HG03139 (cell line): ENCODE data around the gene OGFOD3.
"Not testable (repeated sequence)": the region's sequence is repeated elsewhere in the genome, so short reads cannot be mapped to it uniquely, and the experiment has no call there.

ENCODE experiments used
- ATAC-seq: cut with Tn5 transposase; IDR thresholded peaks from one replicate; pipeline ENCODE4 v1.9.1; 2021; ENCODE audit not compliant: unreplicated experiment

OGFOD3 gene

GRCh38 chr17:82435103-82435502, 16.7 kb upstream of the OGFOD3 start:
- no peak for ATAC-seq

- ATAC-seq = no peak
These were observed 15.8 kb upstream of the OGFOD3 start for GRCh38 chr17:82434216-82434565.

DNA sequence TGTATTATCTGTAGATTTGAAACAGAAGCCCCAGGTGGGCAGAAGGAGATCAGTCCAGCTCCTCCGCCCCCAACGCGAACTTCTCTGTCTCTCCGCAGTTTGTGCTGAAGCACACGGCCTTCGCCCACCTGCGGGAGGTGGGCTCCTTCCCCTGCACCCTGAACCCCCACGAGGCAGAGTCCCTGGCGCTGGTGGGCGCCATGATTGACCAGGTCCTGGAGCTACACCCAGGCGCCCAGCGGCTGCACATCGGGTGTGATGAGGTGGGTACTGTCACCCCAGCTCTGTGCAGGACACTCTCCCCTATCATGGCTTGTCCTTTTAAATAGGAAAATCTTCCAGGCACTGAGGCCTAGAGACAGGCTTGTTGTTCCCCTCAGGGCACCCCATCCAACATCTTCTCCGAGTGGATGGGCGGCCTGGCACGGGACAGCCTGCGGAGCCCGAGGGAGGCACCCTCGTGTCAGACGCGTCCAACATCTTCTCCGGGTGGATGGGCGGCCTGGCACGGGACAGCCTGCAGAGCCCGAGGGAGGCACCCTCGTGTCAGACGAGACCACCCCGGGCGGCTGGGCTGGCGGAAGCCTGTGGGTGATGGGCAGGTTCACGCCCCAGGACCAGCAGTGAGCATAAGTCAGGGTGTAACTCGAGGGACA, 15.3 kb upstream of the OGFOD3 start:
- no peak for ATAC-seq

DNA sequence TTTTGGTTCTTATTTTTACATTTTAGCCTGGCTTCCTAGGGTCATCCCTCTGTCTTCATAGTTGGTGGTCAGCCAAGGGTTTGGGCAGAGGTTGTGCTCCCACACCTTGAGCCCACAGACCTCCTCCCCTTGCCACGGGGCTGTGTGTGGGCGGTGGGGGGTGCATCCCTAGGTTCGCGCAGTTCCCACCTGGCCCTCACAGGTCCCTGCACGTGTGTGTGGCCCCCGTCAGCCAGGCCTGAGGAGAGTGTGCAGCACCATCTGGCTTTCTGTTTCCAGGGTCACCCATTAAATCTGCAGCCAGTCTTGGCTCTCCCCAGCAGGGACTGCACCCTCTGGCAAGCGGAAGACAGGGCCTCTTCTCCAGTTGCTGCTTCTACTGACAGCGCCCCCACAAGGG, 13.6 kb upstream of the OGFOD3 start:
- ATAC-seq = no peak

- ATAC-seq = no peak
These were observed 11.4 kb upstream of the OGFOD3 start for GRCh38 chr17:82429824-82430223.

GRCh38 chr17:82428546-82428945, 10.2 kb upstream of the OGFOD3 start:
- no peak for ATAC-seq

GRCh38 chr17:82424863-82425159, 6.4 kb upstream of the OGFOD3 start:
- no peak for ATAC-seq

DNA sequence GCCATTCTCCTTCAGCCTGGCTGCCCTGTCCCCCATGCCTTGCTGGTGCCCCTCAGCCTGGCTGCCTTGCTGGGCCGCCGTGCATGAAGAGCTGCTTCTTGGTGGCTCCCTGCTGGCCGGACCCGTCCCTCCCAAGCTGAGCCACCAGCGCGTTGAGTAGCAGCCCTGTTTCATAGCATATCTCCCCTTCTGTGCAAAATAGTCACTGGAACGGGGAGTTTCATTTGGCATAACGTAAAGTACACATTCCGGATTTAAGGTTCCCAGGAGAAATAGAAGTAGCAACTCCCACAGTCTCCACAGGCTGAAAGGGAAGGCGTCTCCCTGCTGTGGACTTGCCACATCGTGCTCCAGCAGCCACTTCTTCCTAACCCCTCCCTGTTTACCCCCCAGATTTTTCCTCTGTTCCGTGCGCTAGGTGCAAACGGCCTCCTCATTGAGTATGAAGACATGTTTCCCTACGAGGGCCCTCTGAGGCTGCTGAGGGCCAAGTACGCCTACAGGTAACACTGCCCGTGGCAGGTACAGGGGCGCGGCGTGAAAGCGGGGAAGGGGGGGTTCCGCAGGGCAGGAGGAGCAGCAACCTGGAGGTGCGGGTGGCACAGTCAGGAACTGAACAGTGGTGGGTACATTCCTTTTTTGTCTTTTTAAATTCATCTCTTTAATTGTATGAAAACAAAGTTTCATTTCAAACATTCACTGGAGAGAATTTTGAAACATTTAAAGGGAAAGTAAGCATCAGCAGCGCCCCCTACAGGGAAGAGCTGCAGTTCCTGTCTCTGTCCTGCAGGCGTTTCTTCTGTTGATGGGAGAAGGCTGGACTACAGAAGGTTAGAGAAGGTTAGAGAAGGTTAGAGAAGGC, 5.8 kb upstream of the OGFOD3 start:
- ATAC-seq = no peak

- ATAC-seq = no peak
These were observed 1.2 kb upstream of the OGFOD3 start for GRCh38 chr17:82419540-82419939.

DNA sequence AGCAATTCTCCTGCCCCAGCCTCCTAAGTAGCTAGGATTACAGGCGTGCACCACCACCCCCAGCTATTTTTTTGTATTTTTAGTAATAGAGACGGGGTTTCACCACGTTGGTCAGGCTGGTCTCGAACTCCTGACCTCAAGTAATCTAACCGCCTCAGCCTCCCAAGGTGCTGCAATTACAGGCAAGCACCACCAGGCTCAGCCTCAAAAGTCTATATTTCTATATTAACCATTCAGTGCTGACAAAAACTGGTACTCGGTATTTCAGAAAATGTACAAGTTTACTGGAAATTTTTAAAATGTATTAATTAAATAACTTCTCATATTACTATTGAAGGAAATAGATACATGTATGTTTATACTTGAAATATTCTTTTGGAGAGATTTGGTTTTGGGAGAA, 1.6 kb downstream of the OGFOD3 start:
- ATAC-seq = no peak

- ATAC-seq = no peak
These were observed 2.1 kb downstream of the OGFOD3 start for GRCh38 chr17:82416264-82416663.

DNA sequence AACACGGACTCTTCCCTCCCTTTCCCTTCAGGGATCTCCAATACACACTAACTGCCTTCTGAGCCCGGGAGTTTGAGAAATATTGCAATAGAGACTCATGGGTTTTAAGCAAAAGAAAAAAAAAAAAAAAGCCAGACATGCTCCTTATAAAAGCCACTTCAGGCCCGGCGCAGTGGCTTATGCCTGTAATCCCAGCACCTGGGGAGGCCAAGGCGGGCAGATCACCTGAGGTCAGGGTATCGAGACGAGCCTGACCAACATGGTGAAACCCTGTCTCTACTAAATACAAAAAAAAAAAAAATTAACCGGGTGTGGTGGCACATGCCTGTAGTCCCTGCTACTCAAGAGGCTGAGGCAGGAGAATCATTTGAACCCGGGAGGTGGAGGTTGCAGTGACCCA, 2.6 kb downstream of the OGFOD3 start:
- ATAC-seq = no peak

DNA sequence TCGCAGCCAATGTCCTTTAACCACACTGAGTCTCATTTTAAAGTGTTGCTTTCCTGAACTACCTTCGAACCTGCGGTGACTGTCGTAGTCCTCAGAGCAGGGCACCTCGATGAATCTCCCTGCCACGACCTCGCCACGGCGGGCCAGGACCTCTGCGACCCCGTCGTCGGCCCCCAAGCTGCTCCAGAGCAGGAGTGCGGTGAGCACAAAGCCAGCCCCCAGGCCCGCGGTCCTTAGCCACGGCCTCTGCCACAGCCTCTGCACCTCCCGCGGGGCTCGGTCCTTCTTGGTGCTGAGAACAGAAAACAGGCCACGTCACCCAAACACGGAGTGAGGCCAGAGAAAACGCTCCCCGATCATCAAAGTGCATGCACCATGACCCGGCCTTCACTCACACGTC, 3.0 kb downstream of the OGFOD3 start:
- no peak for ATAC-seq

- no peak for ATAC-seq
These were observed 3.7 kb downstream of the OGFOD3 start for GRCh38 chr17:82414548-82415281.

DNA sequence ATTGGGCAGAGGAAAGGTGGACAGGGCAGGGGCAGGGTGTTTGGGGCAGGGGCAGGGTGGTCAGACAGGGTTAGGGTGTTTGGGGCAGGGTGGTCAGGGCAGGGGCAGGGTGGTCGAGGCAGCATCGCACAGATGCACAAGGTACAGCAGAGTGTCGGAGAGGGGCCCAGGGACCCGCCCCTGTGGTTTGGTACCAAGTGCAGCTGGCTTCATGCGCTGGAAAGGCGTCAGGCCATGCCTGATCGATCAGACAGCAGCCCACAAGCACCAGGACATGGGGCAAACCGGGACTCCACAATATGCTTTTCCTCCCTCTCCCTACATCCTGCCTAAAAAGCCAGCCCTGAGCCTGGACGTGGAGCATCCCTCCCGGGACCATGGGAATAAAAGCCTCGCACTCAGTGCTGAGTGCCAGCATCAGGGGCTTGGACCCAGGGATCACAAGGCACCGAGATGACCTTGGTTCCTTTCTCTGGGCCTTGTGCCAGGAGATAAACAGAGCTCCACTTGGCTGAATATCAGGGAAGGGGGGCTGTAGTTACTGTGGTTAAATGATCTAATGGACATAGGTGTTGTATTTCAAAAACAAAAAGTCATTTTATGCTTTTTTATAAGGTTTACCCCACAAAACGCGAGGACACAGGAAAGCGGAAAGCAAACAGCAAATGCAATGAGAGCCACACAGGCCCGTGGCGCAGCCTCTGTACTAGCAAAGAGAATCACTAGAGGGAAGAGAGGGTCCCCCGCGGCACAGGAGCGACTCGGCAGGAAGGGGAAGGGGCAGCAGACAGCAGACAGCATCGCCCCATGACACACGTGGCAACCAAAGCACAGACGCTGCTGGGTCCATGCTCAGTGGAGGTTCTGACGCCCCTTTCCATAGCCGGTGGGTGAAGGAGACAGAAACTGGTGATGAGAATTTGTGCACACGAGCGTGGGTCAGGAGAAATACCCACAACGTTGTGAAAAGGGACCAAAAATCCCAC, 5.6 kb downstream of the OGFOD3 start:
- ATAC-seq = no peak

GRCh38 chr17:82412081-82412480, 6.3 kb downstream of the OGFOD3 start:
- ATAC-seq = not testable (repeated sequence)

- no peak for ATAC-seq
These were observed 6.9 kb downstream of the OGFOD3 start for GRCh38 chr17:82411396-82412053.

DNA sequence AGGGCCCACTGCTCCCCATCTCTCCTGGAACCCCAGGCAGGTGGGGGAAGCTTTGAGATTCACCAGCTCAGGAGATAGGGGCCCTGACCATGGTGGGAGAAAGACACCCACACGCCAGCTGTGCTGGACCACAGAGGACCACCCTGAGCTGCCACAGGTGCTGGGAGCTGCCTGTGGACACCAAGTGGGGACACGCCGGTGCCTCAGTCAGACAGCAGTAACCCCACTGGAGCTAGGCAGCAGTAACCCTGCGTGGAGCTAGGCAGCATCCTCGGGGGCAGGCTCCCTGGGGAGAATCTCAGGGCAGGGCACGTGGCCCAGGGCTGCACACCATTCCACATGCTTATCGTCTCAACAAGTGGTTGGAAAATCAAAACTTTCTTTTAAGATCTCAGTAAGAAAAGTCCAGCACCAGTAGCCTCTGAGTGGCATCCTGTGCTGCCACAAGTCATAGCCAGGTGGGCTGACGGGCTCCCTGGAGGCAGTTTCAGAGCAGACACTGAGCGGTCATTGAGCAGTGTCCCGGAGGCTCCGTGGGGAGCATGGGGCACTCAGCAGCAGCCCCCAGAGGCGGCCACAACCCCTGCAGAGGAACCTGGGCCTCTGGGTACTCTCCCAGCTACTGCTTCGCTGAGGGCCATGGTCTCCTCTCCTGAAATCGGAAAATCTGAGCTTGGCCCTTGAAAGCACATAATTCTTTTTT, 8.2 kb downstream of the OGFOD3 start:
- ATAC-seq = no peak

- ATAC-seq = no peak
These were observed 9.5 kb downstream of the OGFOD3 start for GRCh38 chr17:82408938-82409318.
